MCF 10A (cell line): ENCODE measurements around the gene MGMT. TPM values are rescaled to one million over a fixed set of nuclear protein-coding genes. Genes with fewer than 3 reads are reported as not detected.
A peak's percentile ranks its signal among the peaks of the same experiment; 100 is the strongest.

Source experiments
- BruUV-seq: library from RNA; stranded (reverse); fragments of 400-500 nt; replicated peaks from 2 replicates; lab custom pipeline; 2021; lab: Mats Ljungman, UMichigan
- CTCF ChIA-PET: fragments of 300-600 bp; sonication (Branson Sonifier 250); formaldehyde crosslinking; extraction: SDS; loops from one replicate; lab custom pipeline; 2021; ENCODE audit warnings: antibody characterized with exemption, inconsistent platforms; lab: Yijun Ruan, JAX
- POLR2A ChIA-PET: fragments of 300-600, 350-650 bp; sonication (Branson Sonifier 250); formaldehyde crosslinking; extraction: SDS; loops from one replicate; lab custom pipeline; 2020; ENCODE audit warnings: antibody characterized with exemption, inconsistent platforms; lab: Yijun Ruan, JAX
- DNase-seq: peaks from one replicate; pipeline ENCODE4 v3.0.0-alpha.2; 2018; ENCODE audit not compliant: unreplicated experiment
- H3K27ac Mint-ChIP-seq: one replicate; pipeline ENCODE4 v1.8.0; 2022; ENCODE audit warnings: mild to moderate bottlenecking, low read depth, mixed read lengths; ENCODE audit not compliant: unreplicated experiment
- H3K27me3 Mint-ChIP-seq: one replicate; pipeline ENCODE4 v1.8.0; 2022; ENCODE audit warnings: mixed read lengths; ENCODE audit not compliant: insufficient read depth, unreplicated experiment
- H3K36me3 Mint-ChIP-seq: one replicate; pipeline ENCODE4 v1.8.0; 2022; ENCODE audit warnings: mild to moderate bottlenecking, moderate library complexity, mixed read lengths; ENCODE audit not compliant: insufficient read depth, unreplicated experiment
- H3K4me1 Mint-ChIP-seq: one replicate; pipeline ENCODE4 v1.8.0; 2022; ENCODE audit warnings: mixed read lengths; ENCODE audit not compliant: insufficient read depth, unreplicated experiment
- H3K4me3 Mint-ChIP-seq: one replicate; pipeline ENCODE4 v1.8.0; 2022; ENCODE audit warnings: mild to moderate bottlenecking, moderate library complexity, mixed read lengths; ENCODE audit not compliant: unreplicated experiment
- H3K9me3 Mint-ChIP-seq: one replicate; pipeline ENCODE4 v1.8.0; 2022; ENCODE audit warnings: mixed read lengths; ENCODE audit not compliant: unreplicated experiment
- intact Hi-C: fragments of 100-400 bp; cut with micrococcal nuclease; formaldehyde crosslinking; loops from 2 replicates; pipeline ENCODE4 v1.14.1; 2022
- total RNA-seq: library from RNA; stranded (reverse); gene quantifications from 2 replicates; pipeline ENCODE4 v1.2.3, GENCODE V29; 2022
- TF ChIP-seq, protein P1 (sequence below): fragments of 200-600 bp; IDR thresholded peaks from one replicate; pipeline ENCODE4 v1.8.0; 2022; ENCODE audit warnings: antibody characterized with exemption, mild to moderate bottlenecking; ENCODE audit not compliant: unreplicated experiment

The MGMT gene
- total RNA-seq, 1 experiment from 2014 or later, result 18.0 TPM

DNA sequence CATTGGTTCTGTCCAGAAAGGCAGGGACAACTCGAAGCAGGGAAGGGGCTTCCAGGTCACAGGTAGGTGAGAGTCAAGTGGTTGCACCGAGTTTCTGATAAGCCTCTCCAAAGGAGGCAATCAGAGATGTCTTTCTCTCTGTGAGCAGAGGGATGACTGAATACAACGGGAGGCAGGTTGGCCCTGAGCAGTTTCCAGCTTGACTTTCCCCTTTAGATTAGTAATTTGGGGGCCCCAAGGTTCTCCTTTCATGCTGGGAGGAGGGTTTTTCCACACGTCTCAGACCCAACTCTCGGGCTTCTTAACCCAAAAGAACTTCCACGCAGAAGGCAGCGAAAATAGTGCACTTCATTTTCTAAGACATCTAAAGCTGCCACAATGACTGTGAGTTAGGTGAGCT is 189.6 kb downstream of the MGMT start:
- DNase-seq, result no peak
- no TSS peak for BruUV-seq
- ChIA-PET POLR2A (interaction anchor here (1.0 kb wide), 1 partner anchor 481 kb away, joined by 4 read pairs; no protein-coding TSS in a partner anchor), CTCF (interaction anchor here (0.5 to 0.6 kb wide), 2 partner anchors 17 to 55 kb away, joined by 3 read pairs; no protein-coding TSS in a partner anchor)
- TF ChIP-seq, protein P1, sequence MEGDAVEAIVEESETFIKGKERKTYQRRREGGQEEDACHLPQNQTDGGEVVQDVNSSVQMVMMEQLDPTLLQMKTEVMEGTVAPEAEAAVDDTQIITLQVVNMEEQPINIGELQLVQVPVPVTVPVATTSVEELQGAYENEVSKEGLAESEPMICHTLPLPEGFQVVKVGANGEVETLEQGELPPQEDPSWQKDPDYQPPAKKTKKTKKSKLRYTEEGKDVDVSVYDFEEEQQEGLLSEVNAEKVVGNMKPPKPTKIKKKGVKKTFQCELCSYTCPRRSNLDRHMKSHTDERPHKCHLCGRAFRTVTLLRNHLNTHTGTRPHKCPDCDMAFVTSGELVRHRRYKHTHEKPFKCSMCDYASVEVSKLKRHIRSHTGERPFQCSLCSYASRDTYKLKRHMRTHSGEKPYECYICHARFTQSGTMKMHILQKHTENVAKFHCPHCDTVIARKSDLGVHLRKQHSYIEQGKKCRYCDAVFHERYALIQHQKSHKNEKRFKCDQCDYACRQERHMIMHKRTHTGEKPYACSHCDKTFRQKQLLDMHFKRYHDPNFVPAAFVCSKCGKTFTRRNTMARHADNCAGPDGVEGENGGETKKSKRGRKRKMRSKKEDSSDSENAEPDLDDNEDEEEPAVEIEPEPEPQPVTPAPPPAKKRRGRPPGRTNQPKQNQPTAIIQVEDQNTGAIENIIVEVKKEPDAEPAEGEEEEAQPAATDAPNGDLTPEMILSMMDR, result no peak
- no peak overlapping the region for H3K4me3 Mint-ChIP-seq
- H3K27me3 Mint-ChIP-seq, result no peaks in the 10 kb centered on the region
- intact Hi-C loops, result no loop called here
- H3K9me3 Mint-ChIP-seq, result no peaks in the 10 kb centered on the region
- H3K36me3 Mint-ChIP-seq, result no peaks in the 10 kb centered on the region
- H3K4me1 Mint-ChIP-seq, result no peaks in the 10 kb centered on the region
- H3K27ac Mint-ChIP-seq, result no peak overlapping the region

DNA sequence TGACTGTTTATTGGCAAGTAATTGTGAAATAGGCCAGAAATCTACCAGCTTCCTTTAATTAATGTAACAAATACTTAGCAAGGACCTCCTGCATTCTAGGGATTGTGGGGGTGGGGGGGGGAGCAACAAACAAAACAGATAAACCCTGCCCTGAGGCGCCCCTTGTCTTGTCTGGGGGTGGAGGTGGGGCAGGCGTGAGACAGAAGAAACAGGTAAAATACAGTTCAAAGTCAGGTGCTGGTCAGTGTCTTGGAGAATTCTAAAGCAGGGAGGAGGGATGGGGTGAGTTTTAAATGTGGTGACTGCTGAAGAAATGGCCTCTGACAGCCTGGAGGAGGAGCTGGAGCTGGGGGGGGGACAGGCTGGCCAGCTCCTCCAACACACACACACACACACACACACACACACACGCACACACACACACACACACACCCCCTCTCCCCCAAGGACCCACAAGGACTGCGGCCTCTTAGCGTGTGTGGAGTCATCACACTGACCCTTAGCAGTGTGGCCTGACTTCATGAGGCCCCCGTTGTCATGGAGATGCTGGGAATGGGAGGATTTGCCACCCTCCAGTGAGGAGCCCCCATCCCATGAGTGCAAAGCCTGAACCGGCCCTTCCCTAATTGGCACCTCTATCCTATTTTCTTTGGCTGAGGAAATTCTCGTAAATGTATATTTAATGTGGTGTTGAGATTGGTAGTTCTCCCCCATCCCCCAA is 190.4 kb downstream of the MGMT start:
- ChIA-PET CTCF (interaction anchor here (0.5 to 2.8 kb wide), 3 partner anchors 13 to 56 kb away, joined by 3 to 7 read pairs (median 3); no protein-coding TSS in a partner anchor), POLR2A (interaction anchor here (1.0 kb wide), 1 partner anchor 480 kb away, joined by 4 read pairs; no protein-coding TSS in a partner anchor)

DNA sequence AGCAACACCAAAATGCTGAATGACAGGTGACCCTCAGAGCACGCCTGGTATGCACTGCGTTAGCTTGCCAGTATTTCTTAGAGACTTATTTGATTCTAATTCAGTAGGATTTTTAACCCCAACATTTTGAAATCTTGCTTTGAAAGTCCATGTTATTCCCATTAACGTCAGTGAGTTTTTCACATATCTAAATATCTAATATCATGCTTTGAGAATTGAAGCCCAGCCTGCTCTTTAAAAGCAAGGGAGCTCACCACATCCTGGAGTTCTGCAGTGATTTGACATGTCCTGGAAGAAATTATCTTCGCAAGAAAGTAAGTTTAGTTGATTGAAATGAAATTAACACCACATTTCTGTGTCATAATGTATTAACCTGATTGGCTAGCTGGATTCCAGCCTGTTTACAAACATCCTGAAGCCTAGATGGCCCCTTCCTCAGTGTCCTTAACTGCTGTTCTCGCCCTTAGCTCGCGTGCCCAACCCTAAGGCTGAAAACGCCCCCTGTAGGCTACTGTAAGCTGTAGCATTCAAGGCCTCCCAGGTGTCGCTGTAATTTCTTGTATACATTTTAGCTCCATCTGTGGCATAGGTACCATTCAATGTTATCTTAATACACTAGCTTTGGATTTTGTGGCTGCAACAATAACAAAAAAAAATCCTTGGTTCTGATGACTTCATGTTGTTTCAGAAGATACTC is 191.5 kb downstream of the MGMT start:
- POLR2A ChIA-PET, result no interaction called here
- Mint-ChIP-seq H3K36me3 (no peaks in the 10 kb centered on the region), H3K4me1 (peaks cover 6% of the 10 kb centered on the region), H3K4me3 (no peak overlapping the region), H3K27ac (no peak overlapping the region), H3K27me3 (no peaks in the 10 kb centered on the region), H3K9me3 (peaks cover 16% of the 10 kb centered on the region)
- peak; percentile 8 for DNase-seq
- BruUV-seq, result no TSS peak
- intact Hi-C loops, result no loop called here
- TF ChIP-seq, protein P1, result no peak
- CTCF ChIA-PET, result interaction anchor here (0.5 to 2.8 kb wide), 3 partner anchors 12 to 288 kb away, joined by 3 to 7 read pairs (median 6); no protein-coding TSS in a partner anchor

More for the DNA sequence above, 190.4 kb downstream of the MGMT start:
- Mint-ChIP-seq H3K27me3 (no peaks in the 10 kb centered on the region), H3K4me1 (peaks cover 5% of the 10 kb centered on the region), H3K9me3 (peaks cover 8% of the 10 kb centered on the region), H3K27ac (no peak overlapping the region), H3K36me3 (no peaks in the 10 kb centered on the region), H3K4me3 (no peak overlapping the region)
- TF ChIP-seq, protein P1, result no peak
- BruUV-seq, result no TSS peak
- no peak for DNase-seq
- intact Hi-C loops, result no loop called here
